Measurements from ENCODE around the gene SMPX. TPM values are rescaled to one million over a fixed set of nuclear protein-coding genes. Genes with fewer than 3 reads are reported as not detected.

The SMPX gene
- total and polyA plus RNA-seq, 2 donors (not counting 1 experiment from before 2014, with no cell fraction given) = not detected

DNA sequence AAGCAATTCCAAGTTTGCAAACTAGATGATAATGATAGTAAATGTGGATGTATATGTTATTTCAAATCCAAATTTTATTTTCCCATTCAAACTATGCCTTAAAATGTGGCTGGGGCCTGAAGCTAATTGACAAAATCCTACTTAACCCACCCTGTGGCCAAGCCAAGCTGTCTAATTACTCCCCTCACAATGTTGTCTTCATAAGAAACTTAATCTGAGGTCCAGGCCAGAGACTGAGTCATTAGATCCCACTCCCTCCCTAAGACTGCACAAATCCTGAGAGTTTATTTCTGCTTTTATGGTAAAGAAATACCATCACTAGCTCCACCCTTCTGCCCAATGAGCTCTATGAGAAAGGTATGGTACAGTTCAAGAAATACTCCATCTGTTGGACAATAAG, 16.6 kb downstream of the SMPX start:
- no peaks in the 10 kb centered on the region for H3K27me3 ChIP-seq (ENCODE audit: control insufficient read depth, insufficient read depth, low read length)
- H3K9me3 ChIP-seq (ENCODE audit: control insufficient read depth, insufficient read depth, low read depth, low read length) = no peaks in the 10 kb centered on the region
- no peak overlapping the region for H3K9ac ChIP-seq (ENCODE audit: insufficient read depth, low read length)
- DNase-seq (ENCODE audit: low read depth in 2 of 2) = no peak
- no peaks in the 10 kb centered on the region for H3K79me2 ChIP-seq (ENCODE audit: control insufficient read depth, insufficient read depth, low read length)
- H3K4me2 ChIP-seq (ENCODE audit: extremely low read depth, insufficient read depth, low read length) = no peak overlapping the region
- TF ChIP-seq EZH2 (IDR thresholded peaks at IDR 0.05; ENCODE audit: low read length, missing control alignments) = no peak
- TF ChIP-seq, protein P1, sequence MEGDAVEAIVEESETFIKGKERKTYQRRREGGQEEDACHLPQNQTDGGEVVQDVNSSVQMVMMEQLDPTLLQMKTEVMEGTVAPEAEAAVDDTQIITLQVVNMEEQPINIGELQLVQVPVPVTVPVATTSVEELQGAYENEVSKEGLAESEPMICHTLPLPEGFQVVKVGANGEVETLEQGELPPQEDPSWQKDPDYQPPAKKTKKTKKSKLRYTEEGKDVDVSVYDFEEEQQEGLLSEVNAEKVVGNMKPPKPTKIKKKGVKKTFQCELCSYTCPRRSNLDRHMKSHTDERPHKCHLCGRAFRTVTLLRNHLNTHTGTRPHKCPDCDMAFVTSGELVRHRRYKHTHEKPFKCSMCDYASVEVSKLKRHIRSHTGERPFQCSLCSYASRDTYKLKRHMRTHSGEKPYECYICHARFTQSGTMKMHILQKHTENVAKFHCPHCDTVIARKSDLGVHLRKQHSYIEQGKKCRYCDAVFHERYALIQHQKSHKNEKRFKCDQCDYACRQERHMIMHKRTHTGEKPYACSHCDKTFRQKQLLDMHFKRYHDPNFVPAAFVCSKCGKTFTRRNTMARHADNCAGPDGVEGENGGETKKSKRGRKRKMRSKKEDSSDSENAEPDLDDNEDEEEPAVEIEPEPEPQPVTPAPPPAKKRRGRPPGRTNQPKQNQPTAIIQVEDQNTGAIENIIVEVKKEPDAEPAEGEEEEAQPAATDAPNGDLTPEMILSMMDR (conservative IDR thresholded peaks at IDR 0.05 in 1 of 2, IDR thresholded peaks at IDR 0.05 in 1 of 2; ENCODE audit: low read depth in 1 of 2, low read length in 2 of 2) = no peak
- no peaks in the 10 kb centered on the region for H3K36me3 ChIP-seq (ENCODE audit: control insufficient read depth, insufficient read depth, low read length)
- no peaks in the 10 kb centered on the region for H3K4me1 ChIP-seq (ENCODE audit: control insufficient read depth, extremely low read depth, insufficient read depth, low read length)
- no peak overlapping the region for H3K4me3 ChIP-seq (replicated peaks in 1 of 4; ENCODE audit: control extremely low read depth in 1 of 4, insufficient read depth in 1 of 4, low read depth in 3 of 4, low read length in 4 of 4)
- no peak overlapping the region for H3K27ac ChIP-seq (ENCODE audit: insufficient read depth, low read length)
- no peak overlapping the region for H2AFZ ChIP-seq (ENCODE audit: low read length)
- H4K20me1 ChIP-seq (ENCODE audit: control insufficient read depth, extremely low read depth, insufficient read depth, low read length) = no peaks in the 10 kb centered on the region

- no peaks in the 10 kb centered on the region for H3K79me2 ChIP-seq (ENCODE audit: control insufficient read depth, insufficient read depth, low read length)
- no peaks in the 10 kb centered on the region for H3K27me3 ChIP-seq (ENCODE audit: control insufficient read depth, insufficient read depth, low read length)
- H3K9ac ChIP-seq (ENCODE audit: insufficient read depth, low read length) = no peak overlapping the region
- TF ChIP-seq, protein P1 (conservative IDR thresholded peaks at IDR 0.05 in 1 of 2, IDR thresholded peaks at IDR 0.05 in 1 of 2; ENCODE audit: low read depth in 1 of 2, low read length in 2 of 2) = no peak
- no peak for TF ChIP-seq EZH2 (IDR thresholded peaks at IDR 0.05; ENCODE audit: low read length, missing control alignments)
- no peaks in the 10 kb centered on the region for H3K4me1 ChIP-seq (ENCODE audit: control insufficient read depth, extremely low read depth, insufficient read depth, low read length)
- DNase-seq (ENCODE audit: low read depth in 2 of 2) = peak; percentile 29 to 33
- H4K20me1 ChIP-seq (ENCODE audit: control insufficient read depth, extremely low read depth, insufficient read depth, low read length) = no peaks in the 10 kb centered on the region
- no peaks in the 10 kb centered on the region for H3K36me3 ChIP-seq (ENCODE audit: control insufficient read depth, insufficient read depth, low read length)
- no peak overlapping the region for H3K4me2 ChIP-seq (ENCODE audit: extremely low read depth, insufficient read depth, low read length)
- H2AFZ ChIP-seq (ENCODE audit: low read length) = no peak overlapping the region
- no peak overlapping the region for H3K27ac ChIP-seq (ENCODE audit: insufficient read depth, low read length)
- H3K9me3 ChIP-seq (ENCODE audit: control insufficient read depth, insufficient read depth, low read depth, low read length) = no peaks in the 10 kb centered on the region
- H3K4me3 ChIP-seq (replicated peaks in 1 of 4; ENCODE audit: control extremely low read depth in 1 of 4, insufficient read depth in 1 of 4, low read depth in 3 of 4, low read length in 4 of 4) = no peak overlapping the region
These were observed 17.3 kb downstream of the SMPX start for GRCh38 chrX:21740329-21741274.

DNA sequence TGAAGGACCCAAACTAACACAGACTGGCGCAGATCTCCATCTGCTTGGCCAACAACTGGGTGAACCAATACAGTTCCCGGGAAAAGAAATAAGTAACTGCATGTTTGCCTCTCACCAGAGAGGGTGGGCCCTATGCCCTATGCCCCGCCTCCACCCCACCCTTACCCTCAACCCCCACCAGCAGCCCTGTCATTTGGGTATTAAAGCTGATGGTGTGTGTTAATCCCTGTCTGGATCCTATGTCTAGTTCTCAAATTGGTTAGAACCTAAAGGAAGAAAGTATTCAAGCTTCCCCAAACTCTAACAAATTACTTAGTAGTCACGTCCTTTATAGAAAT, 19.0 kb downstream of the SMPX start:
- H2AFZ ChIP-seq (ENCODE audit: low read length) = no peak overlapping the region
- H4K20me1 ChIP-seq (ENCODE audit: control insufficient read depth, extremely low read depth, insufficient read depth, low read length) = no peaks in the 10 kb centered on the region
- no peak overlapping the region for H3K4me2 ChIP-seq (ENCODE audit: extremely low read depth, insufficient read depth, low read length)
- no peaks in the 10 kb centered on the region for H3K36me3 ChIP-seq (ENCODE audit: control insufficient read depth, insufficient read depth, low read length)
- H3K9me3 ChIP-seq (ENCODE audit: control insufficient read depth, insufficient read depth, low read depth, low read length) = no peaks in the 10 kb centered on the region
- no peaks in the 10 kb centered on the region for H3K27me3 ChIP-seq (ENCODE audit: control insufficient read depth, insufficient read depth, low read length)
- no peak overlapping the region for H3K4me3 ChIP-seq (replicated peaks in 1 of 4; ENCODE audit: control extremely low read depth in 1 of 4, insufficient read depth in 1 of 4, low read depth in 3 of 4, low read length in 4 of 4)
- H3K27ac ChIP-seq (ENCODE audit: insufficient read depth, low read length) = no peak overlapping the region
- no peaks in the 10 kb centered on the region for H3K79me2 ChIP-seq (ENCODE audit: control insufficient read depth, insufficient read depth, low read length)
- no peak overlapping the region for H3K9ac ChIP-seq (ENCODE audit: insufficient read depth, low read length)
- TF ChIP-seq EZH2 (IDR thresholded peaks at IDR 0.05; ENCODE audit: low read length, missing control alignments) = no peak
- no peak for DNase-seq (ENCODE audit: low read depth in 2 of 2)
- no peaks in the 10 kb centered on the region for H3K4me1 ChIP-seq (ENCODE audit: control insufficient read depth, extremely low read depth, insufficient read depth, low read length)

Data from fibroblast of lung (primary cell).